Measurements from ENCODE around the gene NAPA. TPM values are rescaled to one million over a fixed set of nuclear protein-coding genes. Genes with fewer than 3 reads are reported as not detected.

Gene NAPA
- total and polyA plus RNA-seq, 4 donors = 60.6 to 203 (median 131) TPM

DNA sequence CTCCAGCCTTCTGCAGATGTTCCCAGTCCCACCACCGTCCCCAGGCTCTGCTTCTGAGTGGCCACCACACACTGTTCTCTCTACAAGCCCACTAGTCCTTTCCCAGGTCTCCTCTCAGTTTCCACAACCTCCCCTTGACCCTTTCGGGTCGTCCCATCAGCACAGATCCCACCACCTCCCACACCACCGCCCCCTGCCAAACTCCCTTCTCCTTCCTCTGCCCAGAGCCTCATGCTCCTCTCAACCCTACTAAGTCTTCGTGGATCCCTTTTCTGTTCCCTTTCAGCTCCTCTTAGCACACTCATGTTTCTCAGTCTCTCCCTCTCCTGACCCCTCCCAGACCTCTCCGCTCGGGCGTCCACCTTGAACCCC lies 1.9 kb downstream of the NAPA start:
- DNase-seq (ENCODE audit: low read depth in 4 of 6, low spot score in 6 of 6) = no peak
- Histone ChIP-seq H3K36me3 (ENCODE audit: control insufficient read depth, insufficient read depth, low read length) (peaks cover 23% of the 10 kb centered on the region), H3K9me3 (ENCODE audit: control insufficient read depth, insufficient read depth, low read length) (no peaks in the 10 kb centered on the region), H3K4me3 (ENCODE audit: low read depth, low read length) (no peak overlapping the region), H3K4me1 (ENCODE audit: control insufficient read depth, insufficient read depth, low read length) (peaks cover 69% of the 10 kb centered on the region), H3K27ac (ENCODE audit: low read depth, low read length) (no peak overlapping the region), H3K27me3 (ENCODE audit: control insufficient read depth, insufficient read depth, low read length) (no peaks in the 10 kb centered on the region)
- 71% methylated on average over 5 of the region's 8 CpGs for WGBS (ENCODE audit: insufficient coverage)

DNA sequence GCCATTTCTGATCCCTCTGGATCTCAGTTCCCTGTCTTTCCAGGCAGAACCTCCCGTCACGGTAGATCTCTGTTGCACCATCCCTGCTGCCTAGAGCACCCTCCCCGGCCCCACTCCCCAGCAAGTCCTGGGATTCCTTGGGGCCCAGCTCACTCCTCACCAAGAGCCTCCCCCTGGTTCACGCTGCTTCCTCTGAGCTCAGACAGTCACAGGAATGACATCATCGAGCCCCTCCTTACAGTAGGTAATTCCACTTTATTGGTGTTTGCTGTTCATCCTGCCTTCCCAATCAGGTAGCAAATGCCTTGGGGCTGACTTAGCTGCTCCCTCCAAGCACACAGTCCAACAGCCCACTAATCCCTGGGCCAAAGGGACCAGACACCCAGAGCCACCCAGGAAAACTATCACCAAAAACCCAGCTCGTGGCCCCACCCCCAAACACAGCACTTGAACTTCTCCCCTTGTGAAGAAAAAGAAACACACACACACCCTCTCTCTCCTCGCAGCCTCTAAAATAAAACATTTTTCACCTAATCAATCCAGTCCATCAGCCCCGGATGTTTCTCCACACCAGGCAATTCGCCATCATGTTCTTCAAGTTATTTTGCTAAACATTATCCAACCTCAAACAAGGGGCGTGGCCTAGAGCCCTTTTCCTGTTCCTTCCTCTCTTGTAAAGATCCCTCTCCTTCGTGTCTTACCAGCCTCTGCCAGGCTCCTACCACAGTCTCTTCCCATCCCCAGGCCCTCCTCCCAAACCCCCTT lies 2.5 kb downstream of the NAPA start:
- H3K36me3 ChIP-seq (ENCODE audit: control insufficient read depth, insufficient read depth, low read length) = peaks cover 27% of the 10 kb centered on the region
- H3K9me3 ChIP-seq (ENCODE audit: control insufficient read depth, insufficient read depth, low read length) = no peaks in the 10 kb centered on the region
- H3K27me3 ChIP-seq (ENCODE audit: control insufficient read depth, insufficient read depth, low read length) = no peaks in the 10 kb centered on the region
- H3K4me3 ChIP-seq (ENCODE audit: low read depth, low read length) = no peak overlapping the region
- H3K4me1 ChIP-seq (ENCODE audit: control insufficient read depth, insufficient read depth, low read length) = peaks cover 74% of the 10 kb centered on the region
- 87% methylated on average over 11 of the region's 11 CpGs for WGBS (ENCODE audit: insufficient coverage)
- DNase-seq (ENCODE audit: low read depth in 4 of 6, low spot score in 6 of 6) = no peak
- H3K27ac ChIP-seq (ENCODE audit: low read depth, low read length) = no peak overlapping the region

DNA sequence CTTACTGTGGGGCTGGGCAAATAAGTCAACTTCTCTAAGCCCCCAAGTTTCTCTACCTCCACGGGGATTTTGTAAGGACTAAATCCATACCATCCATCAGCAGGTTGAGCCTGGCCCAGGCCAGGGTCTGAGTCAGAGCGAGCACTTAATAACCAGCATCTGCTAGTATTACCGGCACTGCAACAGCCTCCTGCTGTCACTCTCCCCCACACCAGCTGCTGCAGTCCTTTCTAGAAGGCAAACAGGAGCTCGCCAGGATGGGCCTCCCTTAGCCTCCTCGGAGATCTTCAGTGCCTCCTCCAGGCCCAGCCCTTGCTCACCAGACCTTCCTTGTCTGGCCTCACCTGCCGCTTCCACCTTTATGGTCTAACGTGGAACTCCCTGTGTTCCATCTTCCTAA lies 3.2 kb downstream of the NAPA start:
- WGBS (ENCODE audit: insufficient coverage) = 73% methylated on average over 7 of the region's 7 CpGs
- Histone ChIP-seq H3K36me3 (ENCODE audit: control insufficient read depth, insufficient read depth, low read length) (peaks cover 33% of the 10 kb centered on the region), H3K4me1 (ENCODE audit: control insufficient read depth, insufficient read depth, low read length) (peaks cover 81% of the 10 kb centered on the region), H3K4me3 (ENCODE audit: low read depth, low read length) (no peak overlapping the region), H3K9me3 (ENCODE audit: control insufficient read depth, insufficient read depth, low read length) (no peaks in the 10 kb centered on the region), H3K27ac (ENCODE audit: low read depth, low read length) (no peak overlapping the region), H3K27me3 (ENCODE audit: control insufficient read depth, insufficient read depth, low read length) (no peaks in the 10 kb centered on the region)
- DNase-seq (ENCODE audit: low read depth in 4 of 6, low spot score in 6 of 6) = no peak

DNA sequence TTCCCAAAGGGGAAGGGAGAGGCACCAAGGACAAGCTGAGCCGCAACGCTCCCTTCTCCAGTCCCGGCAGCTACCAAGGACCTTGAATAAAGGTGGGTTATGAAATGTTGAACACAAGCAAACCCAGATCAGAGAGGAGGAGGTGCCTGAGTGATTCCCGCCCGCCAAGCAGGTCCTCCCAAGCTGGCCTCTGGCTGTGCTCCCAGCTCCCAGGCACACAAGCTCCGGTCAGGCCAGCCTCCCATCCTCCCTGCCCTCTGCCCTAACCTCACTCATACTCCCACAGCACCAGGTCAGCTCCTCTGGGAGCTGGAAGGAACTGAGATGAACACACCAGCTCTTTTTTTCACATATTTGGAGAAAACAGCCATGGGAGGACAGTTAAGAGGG lies 3.7 kb downstream of the NAPA start:
- H3K4me1 ChIP-seq (ENCODE audit: control insufficient read depth, insufficient read depth, low read length) = peaks cover 83% of the 10 kb centered on the region
- WGBS (ENCODE audit: insufficient coverage) = 96% methylated on average over 4 of the region's 6 CpGs
- no peak for DNase-seq (ENCODE audit: low read depth in 4 of 6, low spot score in 6 of 6)
- no peak overlapping the region for H3K4me3 ChIP-seq (ENCODE audit: low read depth, low read length)
- H3K36me3 ChIP-seq (ENCODE audit: control insufficient read depth, insufficient read depth, low read length) = peaks cover 39% of the 10 kb centered on the region
- H3K9me3 ChIP-seq (ENCODE audit: control insufficient read depth, insufficient read depth, low read length) = no peaks in the 10 kb centered on the region
- H3K27me3 ChIP-seq (ENCODE audit: control insufficient read depth, insufficient read depth, low read length) = no peaks in the 10 kb centered on the region
- no peak overlapping the region for H3K27ac ChIP-seq (ENCODE audit: low read depth, low read length)

DNA sequence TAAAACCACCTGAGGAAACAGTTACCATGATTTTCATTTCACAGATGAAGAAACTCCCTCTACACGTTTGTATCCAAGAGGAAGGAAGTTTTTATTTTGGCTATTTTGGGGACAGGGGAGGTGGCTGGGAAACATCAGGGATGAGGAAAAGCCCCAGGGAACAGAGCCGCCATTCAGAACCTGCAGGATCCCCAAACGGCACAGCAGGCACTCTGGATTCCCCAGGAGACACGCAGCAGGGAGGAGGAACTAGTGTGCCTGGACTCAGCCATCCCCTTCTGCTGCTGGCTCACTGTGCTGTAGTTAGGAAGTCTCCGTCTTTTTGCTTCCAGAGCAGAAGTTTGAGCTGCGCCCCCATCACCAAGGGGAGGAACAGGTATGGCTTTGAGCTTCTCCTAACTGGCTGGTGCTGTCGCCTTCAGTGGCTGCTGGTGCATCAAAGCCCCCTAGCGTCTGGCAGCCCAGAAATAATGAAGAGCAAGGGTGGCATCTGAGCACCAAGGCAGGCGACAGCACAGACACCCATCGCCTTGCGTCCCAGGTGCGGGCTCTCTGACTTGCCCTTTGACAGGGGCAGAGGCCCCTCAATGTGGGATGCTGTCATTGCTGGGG lies 4.2 kb downstream of the NAPA start:
- DNase-seq (ENCODE audit: low read depth in 4 of 6, low spot score in 6 of 6) = no peak
- H3K9me3 ChIP-seq (ENCODE audit: control insufficient read depth, insufficient read depth, low read length) = no peaks in the 10 kb centered on the region
- H3K36me3 ChIP-seq (ENCODE audit: control insufficient read depth, insufficient read depth, low read length) = peaks cover 43% of the 10 kb centered on the region
- H3K27me3 ChIP-seq (ENCODE audit: control insufficient read depth, insufficient read depth, low read length) = no peaks in the 10 kb centered on the region
- 78% methylated on average over 11 of the region's 12 CpGs for whole genome bisulfite sequencing (ENCODE audit: insufficient coverage)
- peaks cover 78% of the 10 kb centered on the region for H3K4me1 ChIP-seq (ENCODE audit: control insufficient read depth, insufficient read depth, low read length)
- H3K4me3 ChIP-seq (ENCODE audit: low read depth, low read length) = no peak overlapping the region
- peak overlapping the region; percentile 61 for H3K27ac ChIP-seq (ENCODE audit: low read depth, low read length)

DNA sequence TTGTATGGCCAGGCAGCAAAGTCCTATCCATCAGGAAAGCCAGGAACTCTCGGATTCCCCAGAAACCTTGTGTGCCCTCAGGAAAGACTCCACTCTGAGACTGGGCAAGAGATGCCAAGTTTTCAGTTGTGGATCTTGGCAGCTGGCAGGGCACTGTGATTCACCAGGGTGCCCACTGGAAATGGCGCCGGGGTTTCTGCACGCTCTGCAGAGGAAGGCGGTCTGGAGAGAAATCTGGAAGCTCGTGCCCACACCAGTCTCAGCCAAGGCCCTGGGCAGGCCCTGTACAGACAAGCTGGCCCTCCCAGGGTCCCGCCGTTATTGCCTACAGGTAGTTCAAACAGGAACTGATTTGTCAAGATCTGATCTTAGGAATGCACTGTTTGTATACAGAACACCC lies 4.9 kb downstream of the NAPA start:
- 55% methylated on average over 6 of the region's 8 CpGs for WGBS (ENCODE audit: insufficient coverage)
- Histone ChIP-seq H3K9me3 (ENCODE audit: control insufficient read depth, insufficient read depth, low read length) (no peaks in the 10 kb centered on the region), H3K36me3 (ENCODE audit: control insufficient read depth, insufficient read depth, low read length) (peaks cover 45% of the 10 kb centered on the region), H3K27ac (ENCODE audit: low read depth, low read length) (peak overlapping the region; percentile 61), H3K27me3 (ENCODE audit: control insufficient read depth, insufficient read depth, low read length) (no peaks in the 10 kb centered on the region), H3K4me3 (ENCODE audit: low read depth, low read length) (no peak overlapping the region), H3K4me1 (ENCODE audit: control insufficient read depth, insufficient read depth, low read length) (peaks cover 76% of the 10 kb centered on the region)
- peak in 1 of 6 donors; percentile 63 for DNase-seq (ENCODE audit: low read depth in 4 of 6, low spot score in 6 of 6)

DNA sequence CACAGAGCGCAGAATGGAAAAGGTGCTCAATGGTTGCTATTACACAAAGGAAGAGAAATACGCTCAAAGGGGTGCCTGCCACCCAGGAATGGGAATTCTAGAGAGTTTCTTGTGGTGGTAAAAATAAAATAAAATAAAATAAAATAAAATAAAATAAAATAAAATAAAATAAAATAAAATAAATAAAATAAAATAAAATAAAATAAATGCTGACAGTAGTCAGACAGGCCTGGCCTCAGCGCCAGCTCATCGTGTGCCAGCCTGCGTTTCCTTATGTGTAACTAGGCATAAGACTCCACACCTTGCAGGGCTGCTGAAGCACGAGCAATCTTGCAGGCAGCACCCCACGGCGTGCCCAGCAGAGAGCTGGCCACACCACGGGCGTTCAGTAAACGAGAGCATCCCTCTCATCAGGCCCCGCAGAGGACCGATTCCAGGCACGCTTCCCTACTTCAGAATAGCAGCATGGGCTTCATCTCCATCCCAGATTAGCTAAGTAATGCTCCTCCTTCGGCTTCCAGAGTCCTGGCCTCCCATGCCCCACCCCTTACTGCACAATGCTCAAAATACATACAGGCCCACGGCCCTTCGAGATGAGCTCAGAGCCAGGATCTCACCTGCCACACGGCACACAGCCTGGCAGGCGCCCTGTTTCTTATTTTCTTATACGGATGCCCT lies 5.6 kb downstream of the NAPA start:
- DNase-seq (ENCODE audit: low read depth in 4 of 6, low spot score in 6 of 6) = no peak
- H3K9me3 ChIP-seq (ENCODE audit: control insufficient read depth, insufficient read depth, low read length) = no peaks in the 10 kb centered on the region
- no peak overlapping the region for H3K27ac ChIP-seq (ENCODE audit: low read depth, low read length)
- peaks cover 71% of the 10 kb centered on the region for H3K4me1 ChIP-seq (ENCODE audit: control insufficient read depth, insufficient read depth, low read length)
- H3K27me3 ChIP-seq (ENCODE audit: control insufficient read depth, insufficient read depth, low read length) = no peaks in the 10 kb centered on the region
- H3K36me3 ChIP-seq (ENCODE audit: control insufficient read depth, insufficient read depth, low read length) = peaks cover 45% of the 10 kb centered on the region
- 88% methylated on average over 18 of the region's 20 CpGs for WGBS (ENCODE audit: insufficient coverage)
- no peak overlapping the region for H3K4me3 ChIP-seq (ENCODE audit: low read depth, low read length)

DNA sequence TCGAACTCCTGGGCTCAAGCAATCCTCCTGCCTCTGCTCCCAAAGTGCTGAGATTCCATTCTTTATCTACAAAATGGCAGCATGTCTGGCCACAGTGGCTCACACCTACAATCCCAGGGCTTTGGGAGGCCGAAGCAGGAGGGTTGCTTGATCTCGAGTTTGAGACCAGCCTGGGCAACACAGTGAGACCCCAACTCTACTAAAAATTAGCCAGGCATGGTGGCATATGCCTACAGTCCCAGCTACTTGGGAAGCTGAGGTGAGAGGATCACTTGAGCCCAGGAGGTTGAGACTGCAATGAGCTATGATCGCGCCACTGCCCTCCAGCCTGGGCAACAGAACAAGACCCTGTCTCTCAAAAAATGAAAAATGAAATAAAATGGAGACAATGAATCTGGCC lies 6.1 kb downstream of the NAPA start:
- no peak overlapping the region for H3K4me3 ChIP-seq (ENCODE audit: low read depth, low read length)
- H3K9me3 ChIP-seq (ENCODE audit: control insufficient read depth, insufficient read depth, low read length) = no peaks in the 10 kb centered on the region
- WGBS (ENCODE audit: insufficient coverage) = 100% methylated on average over 1 of the region's 5 CpGs
- H3K27ac ChIP-seq (ENCODE audit: low read depth, low read length) = no peak overlapping the region
- H3K27me3 ChIP-seq (ENCODE audit: control insufficient read depth, insufficient read depth, low read length) = no peaks in the 10 kb centered on the region
- peaks cover 65% of the 10 kb centered on the region for H3K4me1 ChIP-seq (ENCODE audit: control insufficient read depth, insufficient read depth, low read length)
- DNase-seq (ENCODE audit: low read depth in 4 of 6, low spot score in 6 of 6) = no peak
- H3K36me3 ChIP-seq (ENCODE audit: control insufficient read depth, insufficient read depth, low read length) = peaks cover 49% of the 10 kb centered on the region

DNA sequence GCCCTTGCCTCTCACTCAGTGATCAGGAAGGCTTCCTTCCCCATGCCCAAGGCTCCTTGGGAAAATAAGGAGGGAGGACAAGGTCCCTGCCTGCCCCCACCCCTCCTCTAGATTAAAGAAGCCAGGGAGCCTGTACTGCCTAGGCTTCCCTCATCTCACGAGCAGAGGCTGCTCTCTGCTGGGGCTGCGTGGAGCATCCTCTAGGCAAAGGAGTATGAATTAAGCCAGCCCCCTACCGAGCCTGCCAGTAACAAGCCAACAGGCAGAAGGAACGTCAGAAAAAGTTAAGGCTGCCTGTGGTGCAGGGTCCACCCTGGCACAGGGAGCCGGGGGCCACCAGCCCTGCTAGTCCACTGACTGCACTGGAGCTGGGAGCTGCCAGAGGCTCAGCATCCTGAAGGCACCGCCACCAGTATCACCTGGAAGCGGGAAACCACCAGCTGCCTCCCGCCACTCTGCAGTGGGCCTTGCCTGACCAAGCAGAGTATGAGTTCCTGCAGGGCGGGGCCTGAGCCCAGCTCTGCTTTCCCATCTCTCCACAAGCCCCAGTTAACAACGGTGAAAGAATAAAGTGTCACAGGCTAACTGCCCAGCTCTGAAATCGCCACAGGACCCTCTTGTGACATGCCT lies 6.8 kb downstream of the NAPA start:
- Histone ChIP-seq H3K9me3 (ENCODE audit: control insufficient read depth, insufficient read depth, low read length) (no peaks in the 10 kb centered on the region), H3K4me3 (ENCODE audit: low read depth, low read length) (no peak overlapping the region), H3K36me3 (ENCODE audit: control insufficient read depth, insufficient read depth, low read length) (peaks cover 54% of the 10 kb centered on the region), H3K4me1 (ENCODE audit: control insufficient read depth, insufficient read depth, low read length) (peaks cover 59% of the 10 kb centered on the region), H3K27me3 (ENCODE audit: control insufficient read depth, insufficient read depth, low read length) (no peaks in the 10 kb centered on the region), H3K27ac (ENCODE audit: low read depth, low read length) (no peak overlapping the region)
- WGBS (ENCODE audit: insufficient coverage) = 56% methylated on average over 10 of the region's 11 CpGs
- DNase-seq (ENCODE audit: low read depth in 4 of 6, low spot score in 6 of 6) = peak in 2 of 6 donors; percentile 54 to 80

All from spinal cord (tissue), 10 donors.